ENCODE data around the gene SCAMP2.
"Not testable (repeated sequence)": the region's sequence is repeated elsewhere in the genome, so short reads cannot be mapped to it uniquely, and the experiment has no call there.

SCAMP2 gene, protein sequence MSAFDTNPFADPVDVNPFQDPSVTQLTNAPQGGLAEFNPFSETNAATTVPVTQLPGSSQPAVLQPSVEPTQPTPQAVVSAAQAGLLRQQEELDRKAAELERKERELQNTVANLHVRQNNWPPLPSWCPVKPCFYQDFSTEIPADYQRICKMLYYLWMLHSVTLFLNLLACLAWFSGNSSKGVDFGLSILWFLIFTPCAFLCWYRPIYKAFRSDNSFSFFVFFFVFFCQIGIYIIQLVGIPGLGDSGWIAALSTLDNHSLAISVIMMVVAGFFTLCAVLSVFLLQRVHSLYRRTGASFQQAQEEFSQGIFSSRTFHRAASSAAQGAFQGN

DNA sequence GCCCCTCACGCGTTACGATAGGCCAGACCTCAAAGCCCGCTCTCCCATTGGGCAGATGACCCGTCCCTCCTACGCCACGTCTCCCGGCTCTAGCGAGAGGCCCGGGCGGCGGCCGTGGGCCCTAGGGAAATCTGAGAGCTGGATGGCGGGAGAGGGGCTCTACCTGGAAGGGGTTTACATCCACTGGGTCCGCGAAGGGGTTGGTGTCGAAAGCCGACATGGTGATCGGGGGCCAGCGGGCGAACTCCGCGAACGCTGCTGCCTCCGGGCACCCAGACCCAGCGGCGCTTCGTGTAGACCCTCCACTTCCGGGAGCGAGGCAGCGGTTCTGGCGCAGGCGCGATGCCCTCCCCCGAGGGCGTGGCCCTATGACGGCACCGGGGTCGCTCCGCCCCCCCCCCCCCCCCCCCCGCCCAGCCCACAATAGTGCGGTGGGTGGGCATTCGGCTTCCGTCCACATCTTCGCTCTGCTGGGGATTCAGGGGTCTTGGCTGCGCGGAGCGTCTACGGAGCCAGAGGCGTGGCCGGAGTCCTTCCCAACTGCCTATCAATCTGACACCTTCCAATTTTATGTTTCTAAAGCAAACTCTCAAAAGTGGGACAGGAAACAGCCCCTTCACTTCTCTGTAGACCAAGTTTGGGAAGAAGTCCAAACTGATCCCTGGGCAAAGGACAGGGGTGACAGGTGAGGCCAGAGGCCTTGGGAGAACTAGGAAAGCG, at the start of gene SCAMP2:
Gene SCAMP2, minus strand, starts transcription at position 330 of the 720 bp plus-strand sequence. Its CDS starts 110 bp downstream, at position 220.
- DNase-seq (ENCODE audit: low read depth) = peak; percentile 88

DNA sequence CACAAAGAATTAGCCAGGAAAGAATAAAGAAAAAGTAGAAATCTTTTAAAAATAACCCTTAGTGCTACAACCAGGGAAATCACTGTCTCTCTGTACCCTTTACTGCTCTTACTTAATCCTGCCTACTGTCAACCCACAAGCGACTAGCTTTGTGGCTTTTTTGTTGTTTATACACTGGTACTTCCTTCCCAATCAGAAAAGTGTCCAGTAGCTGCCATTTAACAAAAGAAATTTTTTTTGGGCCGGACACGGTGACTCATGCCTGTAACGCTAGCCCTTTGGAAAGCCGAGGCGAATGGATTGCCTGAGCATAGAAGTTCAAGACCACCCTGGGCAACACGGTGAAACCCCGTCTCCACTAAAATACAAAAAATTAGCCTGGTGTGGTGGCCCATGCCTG, 47.3 kb upstream of the SCAMP2 start:
- no peak for DNase-seq (ENCODE audit: low read depth)

DNA sequence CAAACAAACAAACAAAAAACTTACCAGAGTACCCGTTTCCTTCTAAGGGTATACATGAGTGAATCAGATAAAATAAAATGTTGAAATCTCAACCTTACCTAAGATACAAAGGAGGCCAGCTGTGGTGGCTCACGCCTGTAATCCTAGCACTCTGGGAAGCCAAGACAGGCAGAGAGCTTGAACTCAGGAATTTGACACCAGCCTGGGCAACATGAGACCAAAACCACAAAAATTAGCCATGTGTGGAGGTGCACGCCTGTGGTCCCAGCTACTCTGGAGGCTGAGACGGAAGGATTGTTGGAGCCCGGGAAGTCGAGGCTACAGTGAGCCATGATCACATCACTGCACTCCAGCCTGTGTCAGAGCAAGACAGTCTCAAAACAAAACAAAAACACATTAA, 44.5 kb upstream of the SCAMP2 start:
- DNase-seq (ENCODE audit: low read depth) = no peak

DNA sequence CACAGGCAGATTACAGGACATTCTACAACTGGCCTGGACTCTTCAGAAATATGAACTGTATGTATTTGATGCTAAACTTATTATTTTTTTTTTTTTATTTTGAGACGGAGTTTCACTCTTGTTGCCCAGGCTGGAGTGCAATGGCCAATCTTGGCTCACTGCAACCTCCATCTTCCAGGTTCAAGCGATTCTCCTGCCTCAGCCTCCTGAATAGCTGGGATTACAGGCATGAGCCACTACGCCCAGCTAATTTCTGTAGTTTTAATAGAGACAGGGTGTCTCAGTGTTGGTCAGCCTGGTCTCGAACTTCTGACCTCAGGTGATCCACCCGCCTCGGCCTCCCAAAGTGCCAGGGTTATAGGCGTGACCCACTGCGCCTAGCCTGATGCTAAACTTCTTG, 40.6 kb upstream of the SCAMP2 start:
- DNase-seq (ENCODE audit: low read depth) = not testable (repeated sequence)

DNA sequence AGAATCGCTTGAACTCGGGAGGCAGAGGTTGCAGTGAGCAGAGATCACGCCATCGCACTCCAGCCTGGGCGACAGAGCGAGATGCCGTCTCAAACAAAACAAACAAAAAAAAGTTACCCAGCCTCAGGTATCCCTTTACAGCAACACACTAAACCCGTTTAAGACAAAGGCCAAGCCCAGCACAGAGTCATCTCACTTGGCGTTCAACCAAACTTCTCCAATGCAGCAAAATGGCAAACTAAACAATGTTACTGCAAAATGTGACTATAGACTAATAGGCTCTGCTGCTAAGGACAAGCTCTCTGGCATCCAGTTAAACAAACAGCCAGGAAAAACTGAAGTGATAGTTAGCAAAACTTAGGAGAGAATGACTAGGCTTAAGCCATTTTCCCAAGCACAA, 39.9 kb upstream of the SCAMP2 start:
- DNase-seq (ENCODE audit: low read depth) = no peak

DNA sequence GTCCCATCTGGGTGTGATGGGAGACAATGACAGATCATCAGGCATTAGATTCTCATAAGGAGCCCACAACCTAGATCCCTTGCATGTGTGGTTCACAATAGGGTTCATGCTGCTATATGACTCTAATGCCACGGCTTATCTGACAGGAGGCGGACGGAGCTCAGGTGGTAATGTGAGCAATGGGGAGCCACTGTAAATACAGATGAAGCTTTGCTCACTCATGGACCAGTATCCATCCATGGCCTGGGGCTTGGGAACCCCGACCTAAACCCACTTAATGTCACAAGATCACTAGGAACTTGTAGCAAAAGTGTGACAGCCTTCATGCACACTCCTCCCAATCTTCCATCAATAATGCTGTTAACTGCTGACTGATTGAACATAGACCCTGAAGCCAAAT, 35.5 kb upstream of the SCAMP2 start:
- no peak for DNase-seq (ENCODE audit: low read depth)

DNA sequence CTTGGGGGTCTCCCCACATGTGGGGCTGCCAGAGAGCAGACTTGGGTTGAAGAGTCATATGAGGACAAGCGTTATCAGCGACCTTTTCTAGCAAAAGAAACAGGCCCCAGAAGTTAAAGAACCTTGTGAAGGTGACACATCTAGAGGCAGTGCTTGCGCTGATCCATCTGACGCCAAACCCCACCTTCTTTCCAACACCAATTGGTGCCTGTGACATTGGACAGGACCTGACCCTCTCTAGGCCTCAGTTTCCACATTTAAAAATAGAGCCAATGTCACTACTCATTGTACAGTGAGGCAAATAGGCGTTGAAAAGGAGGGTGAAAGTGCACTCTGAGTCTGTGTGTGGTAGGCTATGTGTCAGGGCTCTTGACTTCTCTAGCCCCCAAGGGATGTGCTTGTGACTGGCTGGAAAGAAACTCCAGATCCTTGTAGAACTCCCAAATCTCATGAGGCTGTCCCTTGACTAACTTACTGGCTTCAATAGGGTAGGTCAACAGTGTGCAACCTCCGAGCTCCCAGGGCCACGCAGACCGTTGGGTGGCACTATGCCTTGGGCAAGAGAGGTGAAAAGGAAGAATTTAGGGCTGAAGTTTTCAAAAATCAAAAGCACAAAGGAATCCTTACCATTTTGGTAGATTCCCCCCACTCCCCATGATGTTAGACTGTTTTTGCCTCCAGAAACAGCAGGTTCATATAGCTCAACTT, 34.2 kb upstream of the SCAMP2 start:
- DNase-seq (ENCODE audit: low read depth) = no peak

DNA sequence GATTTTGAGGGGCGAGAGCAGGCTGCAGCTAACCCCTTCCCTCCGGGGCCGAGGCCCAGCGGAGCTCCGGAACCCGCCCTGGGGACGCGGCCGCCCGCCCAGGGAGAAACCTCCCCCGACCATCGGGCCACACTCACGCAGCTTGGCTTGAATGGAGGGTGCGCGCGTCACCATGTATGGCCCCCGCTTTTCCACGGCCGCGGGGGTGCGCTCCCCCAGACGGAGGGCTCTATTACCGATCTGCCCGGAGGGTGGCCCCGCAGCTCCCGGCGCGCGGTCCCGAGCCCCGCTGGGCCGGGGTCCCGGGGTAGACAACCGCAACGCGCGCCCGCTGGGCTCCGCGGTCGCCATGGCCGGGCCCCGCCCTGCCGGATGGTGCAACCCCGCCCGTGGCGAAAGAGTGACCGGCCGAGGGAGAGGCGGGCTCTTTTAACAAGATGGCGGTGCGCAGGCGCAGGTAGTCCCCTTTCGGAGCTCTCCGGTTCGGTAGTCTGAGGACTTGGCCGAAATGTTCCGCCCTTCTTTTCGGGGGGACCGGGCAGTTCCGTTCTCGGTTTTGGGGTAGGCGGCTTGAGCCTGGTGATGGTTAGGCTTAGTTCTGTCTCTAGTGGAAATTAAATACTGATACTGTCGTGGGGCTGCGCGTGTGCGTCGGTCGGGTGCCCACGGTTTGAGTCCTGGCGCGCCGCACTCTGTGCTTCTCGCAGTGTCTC, 33.4 kb upstream of the SCAMP2 start, which contains the start of gene FAM219B:
Gene FAM219B, minus strand, starts transcription at position 402 of the 713 bp plus-strand sequence. Its CDS starts 51 bp downstream, at position 351.
- no peak for DNase-seq (ENCODE audit: low read depth)

DNA sequence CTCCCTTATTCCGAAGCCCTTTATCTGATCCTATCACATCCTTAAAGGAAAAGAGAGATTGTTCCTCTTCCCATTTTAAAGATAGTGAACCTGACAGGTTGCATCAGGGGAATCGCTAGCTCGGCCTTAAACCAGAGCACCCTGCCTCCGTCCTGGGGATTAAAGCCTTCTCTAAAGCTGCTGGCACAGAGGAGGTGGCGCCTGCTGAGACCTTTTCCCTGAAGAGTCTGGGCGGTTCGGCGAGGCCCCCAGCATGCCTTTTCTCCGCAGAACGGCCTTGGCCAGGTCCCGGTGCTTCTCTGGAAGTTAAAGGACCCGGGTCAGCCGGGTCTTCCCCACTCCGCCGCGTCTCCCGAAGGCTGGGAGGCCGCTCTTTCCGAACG, 32.9 kb upstream of the SCAMP2 start:
- no peak for DNase-seq (ENCODE audit: low read depth)

DNA sequence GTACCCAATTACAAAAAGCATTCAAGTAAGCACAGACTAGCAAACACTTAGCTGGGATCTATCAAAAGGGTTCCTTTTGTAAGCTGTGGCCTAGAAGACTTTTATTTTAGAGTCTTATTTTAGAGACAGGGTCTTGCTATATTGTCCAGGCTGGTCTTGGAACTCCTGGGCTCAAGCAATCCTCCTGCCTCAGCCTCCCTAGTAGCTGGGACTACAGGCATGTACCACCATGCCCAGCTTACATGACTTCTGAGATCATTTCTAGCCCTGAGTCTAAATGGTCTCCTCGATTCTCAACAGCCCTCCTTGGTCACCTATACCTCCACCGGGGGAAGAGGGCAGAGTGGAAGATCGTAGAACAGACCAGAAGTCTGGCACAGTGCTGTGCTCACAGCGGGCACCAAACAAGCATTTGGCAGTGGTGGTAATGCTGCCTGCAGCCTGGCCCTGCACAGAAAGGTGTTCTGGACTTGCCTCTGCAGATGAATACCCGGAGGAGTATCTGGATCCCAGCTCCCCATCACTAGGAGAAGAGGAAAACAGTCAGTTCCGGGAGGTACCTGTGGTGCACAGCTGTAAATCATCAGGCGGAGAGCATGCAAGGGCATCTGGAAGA, 31.1 kb upstream of the SCAMP2 start:
- no peak for DNase-seq (ENCODE audit: low read depth)

DNA sequence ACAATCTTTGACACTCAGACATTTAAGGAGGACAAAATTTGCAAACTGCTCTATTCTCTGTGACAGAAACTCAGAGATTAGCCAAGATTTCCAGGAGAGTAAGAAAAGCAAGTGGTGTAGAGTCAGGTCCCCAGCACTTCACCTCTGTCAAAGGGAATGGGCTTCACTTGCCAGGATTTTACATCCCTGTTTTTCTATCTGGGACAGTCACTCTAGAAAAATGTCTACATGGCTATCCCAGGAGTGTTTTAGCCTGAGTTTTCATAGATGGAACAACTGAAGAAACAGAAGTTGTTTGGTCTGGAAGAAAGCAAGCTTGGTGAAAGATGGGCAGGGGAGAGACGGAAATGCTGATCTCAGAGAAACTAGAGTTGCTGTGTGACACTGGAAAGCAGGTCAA, 30.5 kb upstream of the SCAMP2 start:
- DNase-seq (ENCODE audit: low read depth) = no peak

DNA sequence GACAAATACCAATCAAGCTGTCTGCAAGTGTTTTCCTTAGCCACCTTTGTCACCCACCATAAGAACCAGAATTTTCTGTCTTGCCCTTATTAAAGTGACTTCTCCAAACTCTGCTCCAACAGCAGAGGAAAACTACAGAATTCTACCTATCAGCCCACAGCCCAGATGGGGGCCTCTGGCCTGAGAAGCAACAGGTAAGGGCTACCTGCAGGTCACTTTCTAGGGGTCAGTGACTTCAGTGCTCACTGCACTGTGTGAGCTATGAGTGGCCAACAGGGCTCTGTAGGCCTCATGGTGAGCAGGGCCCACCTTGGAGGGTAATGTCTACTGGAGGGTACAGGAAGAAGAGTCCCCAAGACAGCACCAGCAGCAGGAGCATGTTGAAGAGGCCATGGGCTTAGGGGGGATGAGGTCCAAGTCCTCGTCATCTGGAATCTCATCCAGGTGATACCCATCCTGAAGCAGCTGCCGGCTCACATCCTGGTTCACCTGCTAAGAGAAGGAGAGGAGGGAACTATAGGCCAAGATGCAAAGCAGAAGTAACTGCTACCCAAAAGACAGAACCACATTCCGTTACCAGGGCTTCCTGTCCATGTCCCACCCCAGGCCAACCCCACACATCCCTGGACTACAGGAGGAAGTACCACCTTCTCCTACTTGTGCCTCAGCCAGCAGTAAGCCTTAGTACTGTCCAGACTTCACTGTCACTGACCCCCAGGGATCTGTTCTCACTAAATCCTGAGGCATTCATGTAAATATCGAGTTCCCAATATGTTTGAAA, 29.3 kb upstream of the SCAMP2 start:
- no peak for DNase-seq (ENCODE audit: low read depth)

DNA sequence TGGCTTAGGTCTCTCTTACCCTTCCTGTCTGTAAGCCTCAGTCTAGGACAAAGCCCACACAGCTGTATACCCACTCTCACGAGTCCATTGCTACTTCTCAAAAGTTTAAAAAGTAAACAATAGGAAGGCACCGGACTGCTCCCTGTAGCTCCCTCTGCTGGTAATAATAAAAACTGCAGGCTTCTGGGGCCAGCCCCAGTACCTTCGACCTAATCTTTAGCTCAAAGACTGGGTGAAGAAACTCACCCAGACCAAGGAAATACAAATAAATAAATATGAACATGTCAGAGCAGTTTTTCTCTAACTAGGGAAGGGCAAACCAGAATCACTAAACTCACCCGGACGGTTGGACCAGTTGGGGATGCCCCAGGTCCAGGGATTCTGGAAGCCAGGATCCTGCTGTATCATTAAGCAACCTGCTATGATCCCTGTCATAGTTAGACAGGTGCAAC, 28.5 kb upstream of the SCAMP2 start:
- DNase-seq (ENCODE audit: low read depth) = no peak

DNA sequence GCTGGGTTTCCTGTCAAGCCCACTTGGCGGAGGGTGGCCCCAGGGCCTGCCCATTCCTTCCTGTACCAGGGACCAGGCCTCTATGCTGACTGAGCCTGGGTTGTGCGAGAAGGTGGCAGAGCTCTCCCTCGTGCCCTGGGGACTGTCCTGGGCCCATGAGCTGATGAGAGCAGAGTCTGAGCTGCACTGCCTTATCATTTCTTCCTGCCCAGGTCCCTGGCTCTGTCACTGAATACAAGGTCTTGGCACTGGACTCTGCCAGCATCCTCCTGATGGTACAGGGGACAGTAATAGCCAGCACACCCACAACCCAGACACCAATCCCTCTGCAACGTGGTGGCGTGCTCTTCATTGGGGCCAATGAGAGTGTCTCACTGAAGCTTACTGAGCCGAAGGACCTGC, 24.1 kb upstream of the SCAMP2 start:
- DNase-seq (ENCODE audit: low read depth) = no peak

DNA sequence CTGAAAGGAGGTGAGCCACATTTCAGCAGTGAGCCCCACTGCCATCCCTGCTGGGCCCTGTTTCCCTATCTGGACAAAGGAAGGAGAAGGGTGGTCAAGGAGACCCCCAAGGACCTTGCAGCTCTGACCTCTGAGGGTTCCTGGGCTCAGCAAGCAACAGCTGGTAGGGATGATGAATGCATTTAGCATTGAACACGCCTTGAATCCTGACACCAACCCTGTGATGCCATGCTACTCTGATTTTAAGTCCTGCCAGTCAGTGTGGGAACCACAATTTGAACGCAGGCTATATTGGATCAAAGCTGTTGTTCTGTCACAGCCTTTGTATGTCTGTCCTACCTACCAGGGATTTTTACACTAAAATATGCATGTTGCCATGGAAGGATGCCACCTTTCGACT, 23.2 kb upstream of the SCAMP2 start:
- DNase-seq (ENCODE audit: low read depth) = no peak

DNA sequence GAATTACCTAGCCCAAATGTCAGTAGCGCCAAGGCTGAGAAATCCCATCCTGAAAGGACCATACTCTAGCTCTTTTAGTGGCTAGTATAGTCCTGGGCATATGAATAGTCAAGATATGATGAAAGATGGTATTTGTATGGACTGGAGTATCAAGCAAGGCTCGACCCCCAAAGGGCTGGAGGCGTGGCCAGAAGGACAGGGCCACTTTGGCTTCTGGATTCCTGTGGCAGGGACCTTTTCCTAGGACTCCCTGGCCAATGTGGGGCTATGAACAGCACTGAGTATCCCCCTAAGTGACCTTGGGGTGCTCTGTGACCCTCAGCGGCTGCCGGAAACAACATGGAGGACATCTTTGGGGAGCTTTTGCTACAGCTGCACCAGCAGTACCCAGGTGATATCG, 22.7 kb upstream of the SCAMP2 start:
- no peak for DNase-seq (ENCODE audit: low read depth)

DNA sequence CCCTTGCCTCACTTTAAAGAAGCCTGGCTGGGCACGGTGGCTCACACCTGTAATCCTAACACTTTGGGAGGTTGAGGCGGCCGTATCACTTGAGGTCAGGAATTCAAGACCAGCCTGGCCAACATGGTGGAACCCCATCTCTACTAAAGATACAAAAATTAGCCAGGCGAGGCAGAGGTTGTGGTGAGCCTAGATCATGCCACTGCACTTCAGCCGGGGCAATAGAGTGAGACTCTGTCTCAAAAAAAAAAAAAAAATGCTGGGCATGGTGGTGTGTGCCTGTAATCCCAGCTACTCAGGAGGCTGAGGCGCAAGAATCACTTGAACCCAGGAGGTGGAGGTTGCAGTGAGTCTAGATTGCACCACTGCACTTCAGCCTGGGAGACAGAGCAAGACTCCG, 21.2 kb upstream of the SCAMP2 start:
- not testable (repeated sequence) for DNase-seq (ENCODE audit: low read depth)

DNA sequence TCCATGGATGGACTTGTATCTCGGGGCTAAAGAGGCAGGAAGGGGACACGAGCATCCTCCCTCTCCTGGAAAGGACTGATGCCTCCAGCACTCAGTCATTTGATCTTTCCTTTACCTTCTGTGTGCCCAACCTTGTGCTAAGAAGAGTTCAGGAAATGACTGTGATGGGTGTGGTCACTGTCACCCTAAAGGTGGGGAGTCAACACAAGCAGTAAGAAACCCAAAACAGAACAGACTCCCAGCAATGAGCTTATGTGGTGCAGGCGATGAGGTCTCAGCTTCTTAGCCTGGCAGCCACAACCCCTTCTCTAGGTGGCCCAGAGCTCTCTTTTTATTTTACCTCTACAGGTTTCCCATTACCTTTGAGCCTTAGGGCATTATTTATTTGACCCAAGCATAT, 20.5 kb upstream of the SCAMP2 start:
- no peak for DNase-seq (ENCODE audit: low read depth)

DNA sequence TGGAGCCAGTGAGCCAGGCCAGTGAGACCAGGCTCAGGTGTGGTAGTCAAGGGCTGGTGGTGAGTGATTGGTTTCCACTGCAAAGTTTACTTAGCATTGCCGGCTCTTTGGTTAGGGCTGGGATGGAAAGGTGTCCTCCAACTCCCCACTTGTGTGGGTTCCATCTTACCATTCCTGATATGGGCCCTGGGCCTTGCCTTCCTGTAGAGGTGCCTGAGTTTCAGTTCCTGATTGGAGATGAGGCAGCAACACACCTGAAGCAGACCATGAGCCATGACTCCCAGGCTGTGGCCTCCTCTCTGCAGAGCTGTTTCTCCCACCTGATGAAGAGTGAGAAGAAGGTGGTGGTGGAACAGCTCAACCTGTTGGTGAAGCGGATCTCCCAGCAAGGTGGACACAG, 19.8 kb upstream of the SCAMP2 start:
- DNase-seq (ENCODE audit: low read depth) = no peak

DNA sequence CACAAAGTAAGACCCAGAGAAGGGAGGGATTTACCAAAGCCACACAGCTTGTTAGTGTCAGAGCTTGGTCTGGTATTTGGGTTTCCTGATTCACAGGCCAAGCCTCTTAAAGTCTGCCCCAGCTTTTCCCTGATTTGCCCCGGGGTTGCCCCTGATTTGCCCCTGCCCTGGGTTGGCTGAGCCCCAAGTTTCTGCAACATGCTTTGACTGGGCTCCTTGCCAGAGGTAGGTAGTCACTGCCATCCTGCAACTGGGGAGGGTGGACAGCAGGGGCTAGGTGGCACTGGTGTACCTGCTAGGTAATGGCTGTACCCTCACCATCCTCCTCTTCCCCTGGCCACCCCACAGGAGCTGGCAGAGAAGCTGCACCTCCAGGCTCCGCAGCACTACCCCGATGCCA, 19.1 kb upstream of the SCAMP2 start:
- no peak for DNase-seq (ENCODE audit: low read depth)

DNA sequence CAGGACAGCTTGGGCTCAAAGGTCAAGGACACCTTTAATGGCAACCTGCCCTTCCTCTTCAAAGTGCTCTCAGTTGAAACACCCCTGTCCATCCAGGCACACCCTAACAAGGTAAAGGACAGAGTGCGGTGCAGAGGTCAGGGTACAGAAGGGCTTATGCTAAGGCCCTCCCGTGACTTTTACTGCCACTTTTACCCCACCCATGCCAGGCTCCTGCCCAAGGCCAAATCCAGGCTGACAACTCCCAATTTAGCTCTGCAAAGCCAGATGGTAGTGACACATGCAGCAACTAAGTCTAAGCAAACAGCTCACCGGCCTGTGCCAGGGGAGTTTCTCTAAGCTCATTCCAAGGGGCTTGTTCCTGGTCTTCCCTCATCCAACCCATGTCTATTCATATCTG, 18.3 kb upstream of the SCAMP2 start:
- no peak for DNase-seq (ENCODE audit: low read depth)

Data from HS-27A (cell line).